Anterior cingulate cortex (tissue), 58 donors: ENCODE results near the gene ZNF385B.

ENCODE experiments used
- DNase-seq, 58 donors: peaks; one replicate each; lab custom pipeline; 2025; lab: John Stamatoyannopoulos, UW

ZNF385B gene

GRCh38 chr2:179422037-179422643 is 439.3 kb downstream of the ZNF385B start:
- peak in 35 of 58 donors; percentile 2 to 67 (median 28) for DNase-seq

- no peak for DNase-seq
Observed at GRCh38 chr2:179417436-179417949, 443.9 kb downstream of the ZNF385B start.

GRCh38 chr2:179412112-179412511 is 449.3 kb downstream of the ZNF385B start:
- DNase-seq: no peak

- peak in 29 of 58 donors; percentile 1 to 61 (median 11) for DNase-seq
Observed at GRCh38 chr2:179410552-179411356, 450.7 kb downstream of the ZNF385B start.

GRCh38 chr2:179403624-179404023 is 457.8 kb downstream of the ZNF385B start:
- DNase-seq: no peak

GRCh38 chr2:179393481-179393880 is 467.9 kb downstream of the ZNF385B start:
- DNase-seq: no peak
